ENCODE data around the gene ACRBP. TPM values are rescaled to one million over a fixed set of nuclear protein-coding genes. Genes with fewer than 3 reads are reported as not detected.
"Not testable (repeated sequence)": the region's sequence is repeated elsewhere in the genome, so short reads cannot be mapped to it uniquely, and the experiment has no call there.

Gene ACRBP
- total and polyA plus RNA-seq, 3 donors from 2014 or later = 172 to 715 (median 241) TPM

GRCh38 chr12:6604259-6605029 is 42.8 kb downstream of the ACRBP start:
- no peak overlapping the region for H3K4me3 ChIP-seq
- H3K36me3 ChIP-seq (ENCODE audit: low read depth, missing control alignments) = no peaks in the 10 kb centered on the region
- no peaks in the 10 kb centered on the region for H3K9me3 ChIP-seq
- TF ChIP-seq, protein P1, sequence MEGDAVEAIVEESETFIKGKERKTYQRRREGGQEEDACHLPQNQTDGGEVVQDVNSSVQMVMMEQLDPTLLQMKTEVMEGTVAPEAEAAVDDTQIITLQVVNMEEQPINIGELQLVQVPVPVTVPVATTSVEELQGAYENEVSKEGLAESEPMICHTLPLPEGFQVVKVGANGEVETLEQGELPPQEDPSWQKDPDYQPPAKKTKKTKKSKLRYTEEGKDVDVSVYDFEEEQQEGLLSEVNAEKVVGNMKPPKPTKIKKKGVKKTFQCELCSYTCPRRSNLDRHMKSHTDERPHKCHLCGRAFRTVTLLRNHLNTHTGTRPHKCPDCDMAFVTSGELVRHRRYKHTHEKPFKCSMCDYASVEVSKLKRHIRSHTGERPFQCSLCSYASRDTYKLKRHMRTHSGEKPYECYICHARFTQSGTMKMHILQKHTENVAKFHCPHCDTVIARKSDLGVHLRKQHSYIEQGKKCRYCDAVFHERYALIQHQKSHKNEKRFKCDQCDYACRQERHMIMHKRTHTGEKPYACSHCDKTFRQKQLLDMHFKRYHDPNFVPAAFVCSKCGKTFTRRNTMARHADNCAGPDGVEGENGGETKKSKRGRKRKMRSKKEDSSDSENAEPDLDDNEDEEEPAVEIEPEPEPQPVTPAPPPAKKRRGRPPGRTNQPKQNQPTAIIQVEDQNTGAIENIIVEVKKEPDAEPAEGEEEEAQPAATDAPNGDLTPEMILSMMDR (IDR thresholded peaks at IDR 0.05) = no peak
- TF ChIP-seq POLR2A (IDR thresholded peaks at IDR 0.05) = no peak
- DNase-seq = peak; percentile 26
- no peaks in the 10 kb centered on the region for H3K27me3 ChIP-seq
- H3K4me1 ChIP-seq = peaks cover 39% of the 10 kb centered on the region
- intact Hi-C loops (cut with DNase I; ENCODE audit: low total_unique reads) = loop anchor here (10.0 kb wide), 1 partner anchor 50 kb away; the partner anchor contains the start of gene IFFO1
- peak overlapping the region in 1 of 2 donors; percentile 98 for H3K27ac ChIP-seq
- WGBS, 2 donors = 63 to 67% methylated on average over 6 of the region's 6 CpGs

DNA sequence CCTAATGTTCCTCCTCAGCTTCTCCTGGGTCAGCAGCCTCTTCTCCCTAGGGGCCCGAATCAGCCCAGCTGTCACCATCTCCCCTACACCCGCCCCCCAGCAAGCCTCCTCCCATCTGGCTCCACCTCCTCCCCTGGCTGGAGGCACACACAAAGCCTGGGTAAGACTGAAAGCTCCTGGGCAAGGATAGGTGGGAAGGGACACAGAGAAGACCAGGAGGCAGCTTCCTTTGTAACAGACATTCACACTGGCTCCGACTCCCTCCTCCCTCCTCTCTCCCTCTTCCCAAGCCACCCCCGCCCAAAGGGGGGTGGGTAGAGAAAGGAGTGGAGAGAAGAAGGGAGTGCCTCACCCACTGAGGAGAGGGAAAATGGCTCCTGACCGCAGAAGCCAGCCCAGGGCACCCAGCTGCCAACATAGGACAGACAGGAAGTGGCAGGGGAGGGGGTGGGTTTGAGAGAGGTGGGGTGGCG is 44.1 kb downstream of the ACRBP start:
- no peaks in the 10 kb centered on the region for H3K27me3 ChIP-seq
- H3K27ac ChIP-seq = peak overlapping the region in 1 of 2 donors; percentile 41
- H3K36me3 ChIP-seq (ENCODE audit: low read depth, missing control alignments) = no peaks in the 10 kb centered on the region
- intact Hi-C loops (cut with DNase I; ENCODE audit: low total_unique reads) = loop anchor here (10.0 kb wide), 1 partner anchor 48 kb away; the partner anchor contains the start of gene IFFO1
- peaks cover 39% of the 10 kb centered on the region for H3K4me1 ChIP-seq
- no peak overlapping the region for H3K4me3 ChIP-seq
- TF ChIP-seq, protein P1 (IDR thresholded peaks at IDR 0.05) = no peak
- TF ChIP-seq POLR2A (IDR thresholded peaks at IDR 0.05) = no peak
- peak; percentile 43 for DNase-seq
- no peaks in the 10 kb centered on the region for H3K9me3 ChIP-seq
- WGBS, 2 donors = 21 to 47% methylated on average over 6 of the region's 6 CpGs

DNA sequence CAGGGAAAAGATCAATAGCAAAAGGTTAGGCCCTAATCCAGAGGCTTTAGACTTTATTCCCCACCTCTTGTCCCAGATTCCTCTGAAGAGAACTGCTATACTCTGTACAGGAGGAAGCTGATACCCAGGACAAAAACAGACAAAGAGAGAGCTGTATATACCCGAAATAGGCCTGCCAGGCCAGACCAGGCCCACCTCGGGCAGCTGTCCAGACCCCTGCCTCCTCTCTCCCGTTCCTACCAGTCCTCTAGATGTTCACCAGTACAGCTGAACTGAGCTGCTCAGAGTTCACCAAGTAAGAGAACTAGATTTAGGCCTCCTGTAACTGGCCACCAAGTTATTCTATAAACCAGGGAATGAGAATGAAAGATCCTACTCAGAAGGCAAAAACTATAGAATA is 44.7 kb downstream of the ACRBP start:
- Histone ChIP-seq H3K27me3 (no peaks in the 10 kb centered on the region), H3K4me3 (no peak overlapping the region), H3K27ac (peak overlapping the region in 1 of 2 donors; percentile 7), H3K4me1 (peaks cover 33% of the 10 kb centered on the region), H3K36me3 (ENCODE audit: low read depth, missing control alignments) (no peaks in the 10 kb centered on the region), H3K9me3 (no peaks in the 10 kb centered on the region)
- TF ChIP-seq, protein P1 (IDR thresholded peaks at IDR 0.05) = no peak
- no peak for TF ChIP-seq POLR2A (IDR thresholded peaks at IDR 0.05)
- intact Hi-C loops (cut with DNase I; ENCODE audit: low total_unique reads) = loop anchor here (10.0 kb wide), 1 partner anchor 48 kb away; the partner anchor contains the start of gene IFFO1
- 48 to 64% methylated on average over 3 of the region's 3 CpGs for WGBS, 2 donors
- no peak for DNase-seq

DNA sequence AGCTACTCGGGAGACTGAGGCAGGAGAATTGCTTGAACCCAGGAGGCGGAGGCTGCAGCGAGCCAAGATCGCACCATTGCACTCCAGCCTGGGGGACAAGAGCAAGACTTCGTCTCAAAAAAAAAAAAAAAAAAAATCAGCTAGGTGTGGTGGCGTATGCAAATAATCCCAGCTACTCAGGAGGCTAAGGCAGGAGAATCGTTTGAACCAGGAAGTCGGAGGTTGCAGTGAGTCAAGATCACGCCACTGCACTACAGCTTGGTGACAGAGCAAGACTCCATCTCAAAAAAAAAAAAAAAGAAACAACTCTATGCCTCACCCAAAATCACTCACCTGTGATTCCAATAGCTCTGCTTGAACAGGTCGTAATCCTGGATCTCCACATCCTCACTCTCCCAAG is 51.6 kb downstream of the ACRBP start:
- DNase-seq; intact Hi-C loops (cut with DNase I; ENCODE audit: low total_unique reads); H3K9me3 ChIP-seq; H3K4me1 ChIP-seq; H3K27ac ChIP-seq; H3K4me3 ChIP-seq; H3K36me3 ChIP-seq (ENCODE audit: low read depth, missing control alignments); H3K27me3 ChIP-seq: not testable (repeated sequence)
- WGBS, 2 donors = 88% methylated on average over 10 of the region's 10 CpGs

DNA sequence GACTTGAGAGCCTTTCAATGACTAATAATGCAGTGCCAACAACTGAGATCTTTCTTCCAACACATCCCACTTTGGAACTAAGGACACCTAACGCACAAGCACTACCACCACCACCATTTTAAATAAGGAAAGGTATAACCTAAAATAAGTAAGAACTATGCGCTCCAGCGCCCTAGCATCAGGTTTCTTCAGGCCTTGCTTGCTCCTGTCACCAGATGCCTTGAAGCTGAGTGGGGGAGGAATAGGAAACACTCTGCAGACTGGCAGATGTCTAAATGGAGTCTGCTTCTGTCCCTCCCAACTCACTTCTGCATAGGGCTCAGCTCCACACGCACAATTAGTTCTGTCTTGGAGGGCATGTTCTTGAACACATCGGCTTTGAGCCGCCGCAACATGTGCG is 55.1 kb downstream of the ACRBP start:
- WGBS, 2 donors = 93 to 96% methylated on average over 8 of the region's 8 CpGs
- no peak overlapping the region for H3K4me3 ChIP-seq
- H3K36me3 ChIP-seq (ENCODE audit: low read depth, missing control alignments) = no peaks in the 10 kb centered on the region
- no peak overlapping the region for H3K27ac ChIP-seq
- DNase-seq = no peak
- intact Hi-C loops (cut with DNase I; ENCODE audit: low total_unique reads) = no loop called here
- TF ChIP-seq, protein P1 (IDR thresholded peaks at IDR 0.05) = no peak
- TF ChIP-seq POLR2A (IDR thresholded peaks at IDR 0.05) = no peak
- no peaks in the 10 kb centered on the region for H3K27me3 ChIP-seq
- H3K4me1 ChIP-seq = no peaks in the 10 kb centered on the region
- no peaks in the 10 kb centered on the region for H3K9me3 ChIP-seq

Other genes starting within 250 kb of the ACRBP start
- under 1 TPM in 1 of 2 donors, not detected in 1; 0.74 TPM for gene CD27, start 202.5 kb downstream of the ACRBP start, total RNA-seq
- 3.7 TPM for gene CD27, start 202.5 kb downstream of the ACRBP start, polyA plus RNA-seq (ENCODE audit: insufficient read depth, low read depth, low replicate concordance)
- 10 to 100 TPM; 18.4 to 29.8 TPM for gene TAPBPL, start 195.4 kb downstream of the ACRBP start, total RNA-seq
- 20.1 TPM for gene TAPBPL, start 195.4 kb downstream of the ACRBP start, polyA plus RNA-seq (ENCODE audit: insufficient read depth, low read depth, low replicate concordance)
- gene VAMP1, start 176.8 kb downstream of the ACRBP start, total RNA-seq = 10 to 100 TPM; 15.0 to 18.3 TPM
- gene VAMP1, start 176.8 kb downstream of the ACRBP start, polyA plus RNA-seq (ENCODE audit: insufficient read depth, low read depth, low replicate concordance) = 12.7 TPM
- 100 to 1,000 TPM; 106 to 135 TPM for gene MRPL51, start 154.2 kb downstream of the ACRBP start, total RNA-seq
- gene MRPL51, start 154.2 kb downstream of the ACRBP start, polyA plus RNA-seq (ENCODE audit: insufficient read depth, low read depth, low replicate concordance) = 343 TPM
- 10 to 100 TPM; 42.9 to 43.1 TPM for gene NCAPD2, start 153.3 kb downstream of the ACRBP start, total RNA-seq
- 46.6 TPM for gene NCAPD2, start 153.3 kb downstream of the ACRBP start, polyA plus RNA-seq (ENCODE audit: insufficient read depth, low read depth, low replicate concordance)
- 1,000 to 10,000 TPM; 1,591 to 1,928 TPM for gene GAPDH, start 112.9 kb downstream of the ACRBP start, total RNA-seq
- gene GAPDH, start 112.9 kb downstream of the ACRBP start, polyA plus RNA-seq (ENCODE audit: insufficient read depth, low read depth, low replicate concordance) = 1,857 TPM
- 10 to 100 TPM; 40.6 to 43.4 TPM for gene IFFO1, start 91.4 kb downstream of the ACRBP start, total RNA-seq
- 28.6 TPM for gene IFFO1, start 91.4 kb downstream of the ACRBP start, polyA plus RNA-seq (ENCODE audit: insufficient read depth, low read depth, low replicate concordance)
- 10 to 100 TPM; 51.8 to 60.3 TPM for gene NOP2, start 79.1 kb downstream of the ACRBP start, total RNA-seq
- gene NOP2, start 79.1 kb downstream of the ACRBP start, polyA plus RNA-seq (ENCODE audit: insufficient read depth, low read depth, low replicate concordance) = 38.6 TPM
- gene CHD4, start 40.1 kb downstream of the ACRBP start, total RNA-seq = 100 to 1,000 TPM; 314 to 328 TPM
- gene CHD4, start 40.1 kb downstream of the ACRBP start, polyA plus RNA-seq (ENCODE audit: insufficient read depth, low read depth, low replicate concordance) = 160 TPM
- 1 to 10 TPM; 1.5 to 2.4 TPM for gene LPAR5, start 11.5 kb downstream of the ACRBP start, total RNA-seq
- 3.1 TPM for gene LPAR5, start 11.5 kb downstream of the ACRBP start, polyA plus RNA-seq (ENCODE audit: insufficient read depth, low read depth, low replicate concordance)
- 10 to 100 TPM; 58.3 to 63.0 TPM for gene ING4, start 15.7 kb upstream of the ACRBP start, total RNA-seq
- 48.1 TPM for gene ING4, start 15.7 kb upstream of the ACRBP start, polyA plus RNA-seq (ENCODE audit: insufficient read depth, low read depth, low replicate concordance)
- gene ZNF384, start 41.9 kb upstream of the ACRBP start, total RNA-seq = 10 to 100 TPM; 78.5 to 85.1 TPM
- gene ZNF384, start 41.9 kb upstream of the ACRBP start, polyA plus RNA-seq (ENCODE audit: insufficient read depth, low read depth, low replicate concordance) = 94.9 TPM
- gene PIANP, start 53.4 kb upstream of the ACRBP start, total RNA-seq = 1 to 10 TPM; 3.3 to 5.8 TPM
- gene PIANP, start 53.4 kb upstream of the ACRBP start, polyA plus RNA-seq (ENCODE audit: insufficient read depth, low read depth, low replicate concordance) = 7.6 TPM
- 10 to 100 TPM; 68.3 to 82.4 TPM for gene COPS7A, start 76.6 kb upstream of the ACRBP start, total RNA-seq
- 69.4 TPM for gene COPS7A, start 76.6 kb upstream of the ACRBP start, polyA plus RNA-seq (ENCODE audit: insufficient read depth, low read depth, low replicate concordance)
- 100 to 1,000 TPM; 211 to 242 TPM for gene MLF2, start 105.7 kb upstream of the ACRBP start, total RNA-seq
- 177 TPM for gene MLF2, start 105.7 kb upstream of the ACRBP start, polyA plus RNA-seq (ENCODE audit: insufficient read depth, low read depth, low replicate concordance)
- gene PTMS, start 118.9 kb upstream of the ACRBP start, total RNA-seq = 10 to 100 TPM; 53.4 to 64.3 TPM
- 185 TPM for gene PTMS, start 118.9 kb upstream of the ACRBP start, polyA plus RNA-seq (ENCODE audit: insufficient read depth, low read depth, low replicate concordance)
- gene LAG3, start 125.1 kb upstream of the ACRBP start, total RNA-seq = 1 to 10 TPM; 4.1 to 7.1 TPM
- 6.3 TPM for gene LAG3, start 125.1 kb upstream of the ACRBP start, polyA plus RNA-seq (ENCODE audit: insufficient read depth, low read depth, low replicate concordance)
- 1 to 10 TPM; 2.0 to 4.5 TPM for gene CD4, start 142.1 kb upstream of the ACRBP start, total RNA-seq
- 22.2 TPM for gene CD4, start 142.1 kb upstream of the ACRBP start, polyA plus RNA-seq (ENCODE audit: insufficient read depth, low read depth, low replicate concordance)
- 1 to 10 TPM in 1 of 2 donors, under 1 TPM in 1; 0.94 to 2.2 TPM for gene GPR162, start 174.4 kb upstream of the ACRBP start, total RNA-seq
- 1.8 TPM for gene GPR162, start 174.4 kb upstream of the ACRBP start, polyA plus RNA-seq (ENCODE audit: insufficient read depth, low read depth, low replicate concordance)
- 10 to 100 TPM; 13.1 to 18.8 TPM for gene P3H3, start 181.0 kb upstream of the ACRBP start, total RNA-seq
- gene P3H3, start 181.0 kb upstream of the ACRBP start, polyA plus RNA-seq (ENCODE audit: insufficient read depth, low read depth, low replicate concordance) = 19.2 TPM
- gene GNB3, start 193.5 kb upstream of the ACRBP start, total RNA-seq = 1 to 10 TPM; 4.8 to 5.0 TPM
- gene GNB3, start 193.5 kb upstream of the ACRBP start, polyA plus RNA-seq (ENCODE audit: insufficient read depth, low read depth, low replicate concordance) = 1.6 TPM
- gene CDCA3, start 203.9 kb upstream of the ACRBP start, total RNA-seq = 10 to 100 TPM; 27.5 to 43.5 TPM
- 81.7 TPM for gene CDCA3, start 203.9 kb upstream of the ACRBP start, polyA plus RNA-seq (ENCODE audit: insufficient read depth, low read depth, low replicate concordance)
- 10 to 100 TPM; 96.1 to 97.5 TPM for gene USP5, start 204.7 kb upstream of the ACRBP start, total RNA-seq
- gene USP5, start 204.7 kb upstream of the ACRBP start, polyA plus RNA-seq (ENCODE audit: insufficient read depth, low read depth, low replicate concordance) = 154 TPM
- gene TPI1, start 220.1 kb upstream of the ACRBP start, total RNA-seq = 100 to 1,000 TPM; 347 to 356 TPM
- gene TPI1, start 220.1 kb upstream of the ACRBP start, polyA plus RNA-seq (ENCODE audit: insufficient read depth, low read depth, low replicate concordance) = 544 TPM
- 10 to 100 TPM; 11.6 to 22.0 TPM for gene SPSB2, start 225.9 kb upstream of the ACRBP start, total RNA-seq
- 21.3 TPM for gene SPSB2, start 225.9 kb upstream of the ACRBP start, polyA plus RNA-seq (ENCODE audit: insufficient read depth, low read depth, low replicate concordance)